Psoas muscle (tissue), 8 donors: ENCODE measurements around the gene SLC39A13. TPM values are rescaled to one million over a fixed set of nuclear protein-coding genes. Genes with fewer than 3 reads are reported as not detected.

Source experiments
- ATAC-seq, 4 donors: fragments of 200-7000 bp; cut with Tn5 transposase; one replicate each; pipeline ENCODE4 v1.9.1; 2020; ENCODE audit warnings: moderate library complexity in 3 of 4, mild to moderate bottlenecking in 2 of 4
- DNase-seq, 2 donors: peaks; one replicate each; pipeline ENCODE4 v3.0.0-alpha.2; 2020
- H3K27ac ChIP-seq: fragments of 200-600 bp; one replicate; pipeline ENCODE4 v1.8.0; 2022
- H3K27me3 ChIP-seq, 3 donors: fragments of 200-600 bp in 1 of 3; one replicate each; pipeline versions ENCODE4 v1.6.1 to v1.8.0; 2013 to 2022; ENCODE audit warnings: low read length in 2 of 3, mild to moderate bottlenecking in 2 of 3, moderate library complexity in 1 of 3; ENCODE audit not compliant: insufficient read depth in 3 of 3
- H3K36me3 ChIP-seq, 2 donors: fragments of 200-600 bp in 1 of 2; one replicate each; pipeline versions ENCODE4 v1.6.1 to v1.8.0; 2013 to 2022; ENCODE audit warnings: low read depth in 1 of 2, mild to moderate bottlenecking in 1 of 2, moderate library complexity in 1 of 2; ENCODE audit not compliant: insufficient read depth in 1 of 2
- H3K4me1 ChIP-seq: fragments of 200-600 bp; one replicate; pipeline ENCODE4 v1.8.0; 2022
- H3K4me3 ChIP-seq: fragments of 200-600 bp; one replicate; pipeline ENCODE4 v1.8.0; 2022; ENCODE audit warnings: mild to moderate bottlenecking
- H3K9me3 ChIP-seq: fragments of 200-600 bp; one replicate; pipeline ENCODE4 v1.8.0; 2022
- CTCF ChIP-seq: fragments of 200-600 bp; IDR thresholded peaks from one replicate; pipeline ENCODE4 v1.8.0; 2022; ENCODE audit warnings: antibody characterized with exemption
- WGBS, 3 donors: extraction: QIAGEN DNeasy Blood & Tissue Kit; methylation state at CpG; one replicate each; pipeline versions ENCODE4 v1.1.6 to v1.1.7; 2013; 5-methylcytosine and 5-hydroxymethylcytosine counted together
- intact Hi-C, 2 donors: fragments of 100-400 bp; cut with DNase I; formaldehyde crosslinking; loops; one replicate each; pipeline versions ENCODE4 v1.11.0 to v1.14.2; 2022
- polyA plus RNA-seq, 3 donors: library from polyadenylated mRNA; stranded (reverse); fragments of 200-250 nt; gene quantifications; one replicate each; pipeline ENCODE4 v1.2.3, GENCODE V29; 2013
- total RNA-seq, 4 donors: library from RNA; stranded (reverse); fragmentation: NEBNext Ultra II Directional in 2 of 4; extraction: Animal tissue kit (Norgen Biotek cat#: 25700) in 2 of 4; gene quantifications; one replicate each; pipeline versions ENCODE4 v1.2.1 to v1.2.4, GENCODE V29; 2021 to 2023
- donor health status: healthy with polysubstance abuse.
- donor health status: DM: no; HTN: no; CAD: no; lungs with moderate emphysema.
- donor health status: Bipolar disorder and iron deficiency.
- donor health status: healthy.
- donor health status: DM: yes; HTN: yes; CAD: no.
- donor health status: DM: no; HTN: no; CAD: no.
- donor health status: DM: no; HTN: no; CAD: no.
- donor health status: DM: yes; HTN: yes; CAD: no.

Gene SLC39A13
- total and polyA plus RNA-seq, 7 donors: 14.7 to 35.3 (median 26.9) TPM

GRCh38 chr11:47403135-47403534 is 5.3 kb upstream of the SLC39A13 start:
- Histone ChIP-seq H3K4me3 (no peak overlapping the region), H3K4me1 (peaks cover 13% of the 10 kb centered on the region), H3K27me3 (no peaks in the 10 kb centered on the region), H3K27ac (no peak overlapping the region), H3K9me3 (no peaks in the 10 kb centered on the region), H3K36me3 (no peaks in the 10 kb centered on the region)
- peak; percentile 4 to 40 for DNase-seq
- intact Hi-C loops: no loop called here
- ATAC-seq: no peak
- WGBS, 3 donors: 73 to 80% (median 80%) methylated on average over 4 of the region's 4 CpGs
- no peak for TF ChIP-seq CTCF

GRCh38 chr11:47403571-47403970 is 4.8 kb upstream of the SLC39A13 start:
- TF ChIP-seq CTCF: no peak
- DNase-seq: peak in 1 of 2 donors; percentile 15
- no peaks in the 10 kb centered on the region for H3K9me3 ChIP-seq
- H3K4me3 ChIP-seq: no peak overlapping the region
- peaks cover 13% of the 10 kb centered on the region for H3K4me1 ChIP-seq
- intact Hi-C loops: no loop called here
- ATAC-seq: no peak
- WGBS, 3 donors: 66 to 79% (median 69%) methylated on average over 3 of the region's 3 CpGs
- H3K27me3 ChIP-seq: no peaks in the 10 kb centered on the region
- no peak overlapping the region for H3K27ac ChIP-seq
- no peaks in the 10 kb centered on the region for H3K36me3 ChIP-seq

- Histone ChIP-seq H3K4me3 (peak overlapping the region; percentile 86), H3K9me3 (no peaks in the 10 kb centered on the region), H3K4me1 (peaks cover 23% of the 10 kb centered on the region), H3K27ac (peak overlapping the region; percentile 86), H3K36me3 (peaks cover 4 to 18% of the 10 kb centered on the region in 2 donors), H3K27me3 (no peaks in the 10 kb centered on the region)
- 41 to 49% (median 46%) methylated on average over 12 of the region's 12 CpGs for WGBS, 3 donors
- intact Hi-C loops: loop anchor here in 1 of 2 donors (5.0 kb wide), 1 partner anchor 35 kb away; no protein-coding TSS in a partner anchor
- ATAC-seq (peak in 2 of 4 donors; percentile 2 to 29), DNase-seq (peak in 1 of 2 donors; percentile 67)
- TF ChIP-seq CTCF: no peak
Measured at GRCh38 chr11:47406896-47407745, 1.3 kb upstream of the SLC39A13 start.

GRCh38 chr11:47408598-47409439 is 429 bp downstream of the SLC39A13 start:
- H3K27me3 ChIP-seq: no peaks in the 10 kb centered on the region
- peaks cover 23% of the 10 kb centered on the region for H3K4me1 ChIP-seq
- TF ChIP-seq CTCF: no peak
- ATAC-seq: peak in 3 of 4 donors; percentile 0 to 7 (median 5)
- no peaks in the 10 kb centered on the region for H3K9me3 ChIP-seq
- intact Hi-C loops: loop anchor here (1.0 to 5.0 kb wide), 3 partner anchors 17 to 37 kb away; partner anchors contain the start of gene PSMC3 (in 1 of the 2)
- WGBS, 3 donors: 3 to 8% (median 7%) methylated on average over 26 to 50 of the region's 50 CpGs
- peak overlapping the region; percentile 86 for H3K27ac ChIP-seq
- peak; percentile 66 to 76 for DNase-seq
- H3K4me3 ChIP-seq: peak overlapping the region; percentile 86
- peaks cover 8 to 26% of the 10 kb centered on the region in 2 donors for H3K36me3 ChIP-seq
